MV-4-11 (cell line): ENCODE data around the gene ORC3.
A peak's percentile ranks its signal among the peaks of the same experiment; 100 is the strongest.

ENCODE experiments used
- DNase-seq: peaks from one replicate; lab custom pipeline; 2025; lab: John Stamatoyannopoulos, UW

The ORC3 gene

GRCh38 chr6:87589693-87590416, at the start of gene ORC3, which contains the start of gene RARS2:
Gene ORC3 (plus strand): TSS chr6:87590135. CDS start chr6:87590169, 34 bp downstream.
Gene RARS2 (minus strand): TSS chr6:87589987. CDS start chr6:87589957, 30 bp downstream.
- peak; percentile 93 for DNase-seq

DNA sequence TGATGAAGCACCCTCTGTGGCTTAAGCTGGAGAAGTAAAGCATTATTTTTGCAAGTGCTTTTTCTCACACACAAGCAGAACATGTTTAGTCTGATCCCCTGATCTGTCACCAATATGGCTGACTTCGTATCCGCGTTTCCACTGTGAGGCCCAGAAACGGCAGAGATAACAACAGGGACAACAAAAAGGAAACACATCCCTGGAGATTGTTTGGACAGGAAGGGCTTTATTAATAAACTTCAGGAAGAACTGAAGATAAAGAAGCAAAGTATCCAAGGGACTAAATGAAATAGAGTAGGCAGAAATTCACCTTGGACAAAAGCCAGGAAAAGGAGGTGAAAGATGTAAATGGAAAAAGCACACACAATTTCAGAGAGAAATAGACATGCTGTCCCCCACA, 49.4 kb upstream of the ORC3 start:
- no peak for DNase-seq

- DNase-seq = no peak
These were observed 48.9 kb upstream of the ORC3 start for GRCh38 chr6:87541041-87541440.

- no peak for DNase-seq
These were observed 48.2 kb upstream of the ORC3 start for GRCh38 chr6:87541744-87542143.

DNA sequence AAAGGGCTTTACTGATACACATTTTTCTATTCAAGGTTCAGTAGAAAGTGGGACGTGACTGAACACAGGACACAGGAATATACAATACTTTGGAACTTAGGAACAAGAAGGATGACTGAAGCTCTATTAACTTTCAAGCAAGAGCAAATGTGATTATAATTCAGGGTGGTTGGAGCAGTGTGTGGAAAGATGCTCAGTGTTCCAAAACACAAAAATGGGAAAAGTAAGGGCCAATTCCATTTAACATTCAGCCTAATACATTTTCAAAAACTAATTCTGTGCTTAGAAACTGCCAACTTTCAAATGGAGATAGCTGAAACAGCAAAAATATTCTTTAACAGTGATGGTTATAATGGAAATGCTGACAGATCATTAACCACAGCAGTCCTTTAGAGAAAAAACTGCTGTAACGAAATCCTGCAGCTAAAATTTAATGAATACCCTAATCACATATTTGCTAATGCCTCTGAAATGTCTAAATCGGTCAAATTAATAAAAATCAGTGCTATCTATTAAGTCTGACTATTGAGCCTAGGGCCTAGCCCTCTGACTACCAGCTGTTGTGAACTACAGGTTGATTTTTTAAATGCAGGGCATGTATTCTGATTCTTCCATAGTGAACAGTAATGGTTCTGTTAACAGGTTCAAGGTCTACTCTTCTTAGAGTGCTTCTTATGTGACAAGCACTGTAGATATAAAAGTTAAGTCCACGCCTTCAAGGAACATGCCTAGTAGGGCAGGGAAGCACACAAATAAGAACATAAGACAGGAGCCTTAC, 46.0 kb upstream of the ORC3 start:
- DNase-seq = no peak

GRCh38 chr6:87544474-87544735, 45.5 kb upstream of the ORC3 start:
- DNase-seq = no peak

DNA sequence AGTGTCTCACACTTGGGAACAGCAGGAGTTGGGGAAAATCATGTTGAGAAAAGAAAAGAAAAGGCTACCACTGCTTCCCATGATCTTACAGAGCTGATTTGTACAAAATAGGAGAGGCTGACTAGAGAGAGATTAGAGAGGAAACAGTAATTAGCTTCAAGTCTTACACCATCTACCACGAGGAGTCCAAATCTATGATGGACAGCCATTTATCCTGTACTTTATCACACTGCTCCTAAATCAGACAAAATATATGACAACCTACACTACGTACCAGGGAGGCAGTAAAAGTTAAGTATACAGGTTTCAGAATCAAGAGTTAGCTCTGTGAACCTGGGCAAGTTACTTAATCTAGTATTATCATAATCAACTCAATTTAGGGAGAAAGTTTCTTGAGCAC, 38.1 kb upstream of the ORC3 start:
- DNase-seq = no peak

DNA sequence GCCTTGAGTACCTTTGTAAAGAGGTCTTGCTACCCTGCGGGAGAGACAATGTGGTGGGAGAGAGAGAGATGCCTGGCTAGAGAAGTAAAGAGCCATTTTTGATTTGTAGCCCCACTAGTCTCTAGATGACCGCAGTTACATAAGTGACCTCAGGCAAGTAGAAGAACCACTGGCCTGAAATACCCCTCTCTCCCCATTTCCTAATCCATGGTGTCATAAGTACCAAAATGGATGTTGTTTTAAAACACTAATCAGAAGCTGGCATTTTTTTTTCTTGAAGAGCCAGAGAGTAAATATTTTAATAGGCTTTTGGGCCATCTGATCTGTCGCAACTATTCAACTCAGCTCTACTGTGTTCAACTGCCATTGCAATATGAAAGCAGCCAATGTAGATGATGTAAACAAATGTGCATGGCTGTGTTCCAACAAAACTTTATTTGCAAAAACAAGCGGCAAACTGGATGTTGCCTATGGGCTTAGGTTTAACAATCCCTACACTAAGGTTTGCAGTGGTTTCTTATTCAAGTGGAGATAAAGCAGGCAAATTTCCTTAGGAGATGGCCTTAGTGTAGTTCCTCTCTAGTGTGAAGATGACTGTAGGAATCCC, 36.7 kb upstream of the ORC3 start:
- no peak for DNase-seq

GRCh38 chr6:87555506-87555905, 34.4 kb upstream of the ORC3 start:
- DNase-seq = no peak

DNA sequence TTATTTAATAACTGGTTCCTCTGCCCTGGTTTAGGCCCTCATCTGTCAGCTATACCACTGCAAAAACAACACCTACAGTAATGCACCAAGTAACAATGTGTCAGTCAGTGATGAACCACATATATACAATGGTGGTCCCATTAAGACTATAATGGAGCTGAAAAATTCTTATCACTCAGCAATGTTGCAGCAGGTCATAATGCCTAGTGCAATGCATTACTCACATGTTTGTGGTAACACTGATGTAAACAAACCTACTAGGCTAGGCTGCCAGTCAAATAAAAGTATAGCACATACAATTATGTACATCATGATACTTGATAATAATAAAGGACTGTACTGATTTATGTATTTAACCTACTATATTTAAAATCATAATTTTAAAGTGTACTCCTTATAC, 31.5 kb upstream of the ORC3 start:
- DNase-seq = no peak

GRCh38 chr6:87561017-87561416, 28.9 kb upstream of the ORC3 start:
- no peak for DNase-seq

DNA sequence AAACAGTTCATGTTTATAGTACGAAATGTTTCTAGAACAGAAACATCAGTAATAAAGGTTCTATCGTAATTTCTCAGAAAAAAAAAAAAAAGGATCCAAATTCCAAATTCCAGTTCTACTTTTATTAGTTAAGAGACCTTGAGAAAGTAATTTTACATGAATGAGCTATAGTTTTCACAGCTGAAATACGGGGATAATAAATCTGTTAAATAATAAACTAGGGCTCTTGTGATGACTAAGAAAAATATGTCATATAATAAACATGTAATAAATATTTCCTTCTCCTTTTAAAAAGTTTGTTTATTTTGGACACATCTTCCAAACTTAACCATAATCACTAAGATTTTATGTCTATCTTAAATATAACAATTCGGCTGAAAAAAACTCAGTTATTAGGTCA, 17.9 kb upstream of the ORC3 start:
- DNase-seq = no peak

GRCh38 chr6:87572883-87573282, 17.1 kb upstream of the ORC3 start:
- no peak for DNase-seq

GRCh38 chr6:87573307-87574024, 16.5 kb upstream of the ORC3 start:
- DNase-seq = peak; percentile 6

GRCh38 chr6:87574237-87574804, 15.6 kb upstream of the ORC3 start:
- no peak for DNase-seq

DNA sequence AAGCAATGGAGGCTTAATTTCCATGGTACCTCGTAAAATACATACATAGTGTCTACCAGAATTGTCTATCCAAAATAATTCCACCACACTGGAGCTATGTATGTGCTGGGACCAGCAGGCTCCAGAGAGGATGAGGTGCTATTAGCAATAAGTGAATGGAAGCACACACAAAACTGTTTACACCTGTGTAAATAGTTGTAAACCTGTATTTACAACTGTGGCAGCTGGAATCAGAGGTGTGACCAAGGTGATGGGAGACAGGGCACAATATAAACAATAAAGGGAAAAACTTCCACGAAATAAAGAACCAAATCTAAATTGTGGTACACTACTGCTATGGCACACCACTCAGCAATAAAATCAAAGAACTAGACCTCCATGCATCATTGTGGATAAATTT, 14.5 kb upstream of the ORC3 start:
- no peak for DNase-seq

DNA sequence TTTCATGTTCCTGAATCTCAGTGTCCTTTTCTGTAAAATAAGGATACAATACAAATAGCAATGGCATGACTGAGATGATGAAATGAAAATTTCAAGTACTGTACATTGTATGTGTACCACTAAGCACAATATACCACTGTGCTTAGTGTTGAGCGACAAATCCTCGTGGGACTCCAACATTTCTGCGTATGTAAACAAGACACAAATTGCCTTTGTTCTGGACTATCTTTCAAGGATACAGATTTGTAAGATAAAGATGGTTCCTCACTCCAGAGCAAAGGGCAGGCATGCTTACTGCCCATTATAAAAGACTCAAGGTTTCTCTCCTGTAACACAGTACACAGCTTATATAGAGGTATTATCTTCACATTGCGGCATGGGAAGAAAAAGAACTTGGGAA, 6.1 kb upstream of the ORC3 start:
- DNase-seq = no peak

- no peak for DNase-seq
These were observed 3.4 kb upstream of the ORC3 start for GRCh38 chr6:87586371-87587077.

GRCh38 chr6:87588756-87589407, 1.1 kb upstream of the ORC3 start:
- DNase-seq = no peak

DNA sequence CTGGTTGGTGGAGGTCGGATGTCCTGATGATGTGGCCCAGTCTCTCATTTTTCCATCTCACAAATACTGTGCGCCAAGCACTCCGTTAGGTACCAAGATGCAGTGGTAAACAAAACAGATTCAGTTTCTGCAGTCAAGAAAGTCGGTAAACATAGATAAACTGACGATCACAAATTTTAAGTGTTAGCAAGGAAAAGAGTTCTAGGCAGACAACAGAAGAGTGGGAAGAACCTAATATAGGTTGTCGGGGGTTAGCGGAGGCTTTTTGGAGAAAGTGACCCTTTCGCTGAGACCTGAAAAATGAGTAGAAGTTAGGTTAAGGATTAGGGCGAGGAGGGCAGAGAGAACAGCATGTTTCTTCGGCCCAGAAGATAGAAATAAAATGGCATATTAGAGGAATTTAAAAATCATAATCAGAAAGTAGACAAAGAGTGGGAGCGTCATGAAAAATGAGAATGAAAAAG, 514 bp downstream of the ORC3 start:
- no peak for DNase-seq

DNA sequence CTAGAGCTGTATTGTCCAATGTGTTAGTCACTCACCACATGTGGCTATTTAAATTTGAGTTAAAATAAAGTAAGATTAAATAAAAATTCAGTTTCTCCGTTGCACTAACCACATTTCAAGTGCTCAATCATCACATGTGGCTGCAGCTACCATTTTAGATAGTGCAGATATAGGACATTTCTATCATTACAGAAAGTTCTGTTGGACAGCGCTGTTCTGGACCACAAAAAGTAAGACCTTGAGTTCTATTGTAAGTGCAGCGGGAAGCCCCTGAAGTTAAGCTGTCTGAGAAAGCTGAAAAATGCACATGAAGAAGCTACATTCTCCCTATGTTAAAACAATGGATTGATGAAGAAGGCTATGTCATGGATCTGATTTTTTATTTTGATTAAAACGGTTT, 1.1 kb downstream of the ORC3 start:
- DNase-seq = no peak
